COLO829 (cell line): ENCODE data around the gene PRAMEF12.
"Not testable (repeated sequence)": the region's sequence is repeated elsewhere in the genome, so short reads cannot be mapped to it uniquely, and the experiment has no call there.

ENCODE experiments used
- DNase-seq: peaks from one replicate; pipeline ENCODE4 v3.0.0; 2012; ENCODE audit warnings: low spot score

Gene PRAMEF12

GRCh38 chr1:12771186-12771585 is 2.4 kb upstream of the PRAMEF12 start:
- DNase-seq, result no peak

DNA sequence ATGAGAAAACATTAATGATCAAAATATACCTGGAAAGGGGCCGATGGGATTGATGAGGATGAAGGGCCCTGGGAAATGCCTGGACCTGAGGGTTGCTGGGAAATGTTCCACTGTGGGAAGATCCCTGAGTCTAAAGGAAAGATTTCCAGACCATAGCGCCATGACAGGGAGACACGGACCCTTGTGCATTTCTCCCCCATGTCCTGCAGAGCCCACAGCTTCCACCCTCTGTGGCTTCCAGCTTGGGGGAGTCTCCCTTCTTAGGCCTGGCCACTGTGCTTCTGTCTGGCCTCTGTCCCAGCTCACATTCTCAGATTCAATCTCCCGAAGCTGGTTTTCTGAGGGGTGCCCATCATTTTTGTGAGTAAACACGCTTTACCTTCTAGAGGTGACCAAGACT is 1.0 kb upstream of the PRAMEF12 start:
- no peak for DNase-seq

GRCh38 chr1:12774801-12775345 is 1.3 kb downstream of the PRAMEF12 start:
- no peak for DNase-seq

- no peak for DNase-seq
Observed at GRCh38 chr1:12775443-12775842, 1.9 kb downstream of the PRAMEF12 start.

GRCh38 chr1:12776801-12777557 is 3.4 kb downstream of the PRAMEF12 start:
- DNase-seq, result no peak

GRCh38 chr1:12778061-12778460 is 4.5 kb downstream of the PRAMEF12 start:
- no peak for DNase-seq

- no peak for DNase-seq
Observed at GRCh38 chr1:12778907-12779306, 5.4 kb downstream of the PRAMEF12 start.

GRCh38 chr1:12781488-12781887 is 8.0 kb downstream of the PRAMEF12 start:
- DNase-seq, result not testable (repeated sequence)

GRCh38 chr1:12783783-12784182 is 10.2 kb downstream of the PRAMEF12 start:
- DNase-seq, result not testable (repeated sequence)

GRCh38 chr1:12784729-12785128 is 11.2 kb downstream of the PRAMEF12 start:
- not testable (repeated sequence) for DNase-seq

GRCh38 chr1:12791097-12791496 is 17.6 kb downstream of the PRAMEF12 start, which contains the start of gene PRAMEF1:
Gene PRAMEF1 (plus strand): TSS chr1:12791397. CDS start chr1:12793228, 1,831 bp downstream.
- DNase-seq, result not testable (repeated sequence)

DNA sequence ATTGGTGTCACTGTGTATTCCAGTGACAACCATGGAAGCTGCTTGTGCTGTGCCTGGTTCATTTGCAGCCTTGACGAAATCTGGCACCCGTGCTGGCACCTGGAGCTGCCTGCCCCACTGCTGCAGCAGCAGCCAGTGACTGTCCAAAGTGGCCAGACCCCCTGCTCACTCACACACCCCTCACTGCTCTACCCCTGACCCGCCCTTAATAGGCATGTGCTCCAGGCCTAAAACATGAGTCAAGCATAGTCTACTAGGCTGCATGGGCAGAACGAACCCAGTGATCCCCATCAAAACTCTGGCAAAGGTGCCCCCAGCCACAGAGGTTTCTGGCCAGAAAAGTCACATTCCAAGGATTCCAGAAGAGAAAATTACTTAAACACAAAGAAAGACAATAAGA is 25.4 kb downstream of the PRAMEF12 start:
- no peak for DNase-seq

GRCh38 chr1:12799730-12800129 is 26.2 kb downstream of the PRAMEF12 start:
- DNase-seq, result no peak

DNA sequence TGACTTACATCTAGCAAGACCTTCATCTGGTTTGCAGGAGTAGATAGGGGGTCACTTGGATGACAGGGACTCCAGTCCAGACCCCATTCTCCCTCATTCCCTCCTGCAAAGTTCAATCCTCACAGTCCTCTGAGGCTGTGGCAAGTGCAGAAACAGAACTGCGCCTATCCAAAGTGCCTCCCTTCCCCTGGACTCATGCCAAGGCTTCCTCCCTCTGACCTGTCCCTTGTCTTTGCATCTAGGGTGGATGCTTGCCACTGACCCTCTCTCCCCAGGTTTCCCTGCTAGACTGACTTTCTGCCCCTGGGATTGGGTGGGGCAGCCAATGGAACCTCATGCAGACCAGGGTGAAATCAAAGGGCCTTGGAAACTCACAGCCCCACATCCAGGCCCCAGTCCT is 36.4 kb downstream of the PRAMEF12 start:
- no peak for DNase-seq

- DNase-seq, result no peak
Observed at GRCh38 chr1:12810691-12811408, 37.3 kb downstream of the PRAMEF12 start.

- no peak for DNase-seq
Observed at GRCh38 chr1:12811409-12811784, 37.9 kb downstream of the PRAMEF12 start.

DNA sequence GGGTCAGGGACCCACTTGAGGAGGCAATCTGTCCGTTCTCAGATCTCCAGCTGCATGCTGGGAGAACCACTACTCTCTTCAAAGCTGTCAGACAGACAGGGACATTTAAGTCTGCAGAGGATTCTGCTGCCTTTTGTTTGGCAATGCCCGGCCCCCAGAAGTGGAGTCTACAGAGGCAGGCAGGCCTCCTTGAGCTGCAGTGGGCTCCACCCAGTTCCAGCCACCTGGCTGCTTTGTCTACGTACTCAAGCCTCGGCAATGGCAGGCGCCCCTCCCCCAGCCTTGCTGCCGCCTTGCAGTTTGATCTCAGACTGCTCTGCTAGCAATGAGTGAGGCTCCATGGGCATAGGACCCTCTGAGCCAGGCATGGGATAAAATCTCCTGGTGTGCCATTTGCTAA is 45.5 kb downstream of the PRAMEF12 start:
- DNase-seq, result not testable (repeated sequence)
